Brain pericyte (primary cell): ENCODE results near the gene FCRL4.

Experiments
- DNase-seq: peaks from one replicate; pipeline ENCODE4 v3.0.0-alpha.2; 2012; ENCODE audit warnings: low read depth, low spot score

FCRL4 gene

GRCh38 chr1:157597959-157598667, at the start of gene FCRL4:
FCRL4 (minus strand) TSS chr1:157598085; CDS start chr1:157597944, 141 bp downstream.
- DNase-seq = no peak

DNA sequence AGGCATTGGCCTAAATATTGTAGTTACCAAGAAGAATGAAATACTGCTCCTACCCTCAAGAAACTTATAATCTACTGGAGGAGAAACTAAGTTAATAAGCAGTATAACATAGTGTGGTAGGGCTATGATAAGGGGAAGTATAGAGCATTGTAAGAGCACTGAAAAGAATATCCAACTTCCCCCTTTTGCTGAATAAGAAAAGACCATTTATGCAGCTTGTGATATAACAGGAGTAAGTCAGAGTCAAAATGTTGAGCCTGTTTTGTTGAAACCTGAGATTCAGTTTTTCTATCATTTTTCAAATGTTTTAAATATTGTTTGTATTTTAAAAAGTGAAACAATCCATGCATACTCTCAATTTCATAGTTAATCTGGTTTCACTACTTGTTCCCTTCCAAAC, 48.3 kb upstream of the FCRL4 start:
- no peak for DNase-seq

GRCh38 chr1:157641177-157641576, 43.3 kb upstream of the FCRL4 start:
- DNase-seq = no peak

GRCh38 chr1:157639800-157640199, 41.9 kb upstream of the FCRL4 start:
- DNase-seq = no peak

DNA sequence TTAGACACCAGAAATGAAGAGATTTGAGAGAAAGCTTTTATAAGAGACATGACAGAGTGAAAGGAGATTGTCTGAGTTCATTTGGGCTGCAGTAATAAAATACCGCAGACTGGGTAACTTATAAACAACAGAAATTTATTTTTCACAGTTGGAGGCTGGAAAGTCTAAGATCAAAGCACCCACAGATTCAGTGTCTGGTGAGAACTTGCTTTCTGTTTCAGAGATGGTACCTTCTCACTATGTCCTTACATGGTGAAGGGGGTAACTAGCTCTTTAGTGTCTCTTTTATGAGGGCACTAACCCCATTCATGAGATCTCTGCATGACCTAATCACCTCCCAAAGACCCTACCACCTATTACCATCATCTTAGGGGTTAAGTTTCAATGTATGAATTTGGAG, 30.9 kb upstream of the FCRL4 start:
- DNase-seq = no peak

GRCh38 chr1:157626099-157626498, 28.2 kb upstream of the FCRL4 start:
- DNase-seq = no peak

- DNase-seq = no peak
These were observed 26.6 kb upstream of the FCRL4 start for GRCh38 chr1:157624471-157624870.

DNA sequence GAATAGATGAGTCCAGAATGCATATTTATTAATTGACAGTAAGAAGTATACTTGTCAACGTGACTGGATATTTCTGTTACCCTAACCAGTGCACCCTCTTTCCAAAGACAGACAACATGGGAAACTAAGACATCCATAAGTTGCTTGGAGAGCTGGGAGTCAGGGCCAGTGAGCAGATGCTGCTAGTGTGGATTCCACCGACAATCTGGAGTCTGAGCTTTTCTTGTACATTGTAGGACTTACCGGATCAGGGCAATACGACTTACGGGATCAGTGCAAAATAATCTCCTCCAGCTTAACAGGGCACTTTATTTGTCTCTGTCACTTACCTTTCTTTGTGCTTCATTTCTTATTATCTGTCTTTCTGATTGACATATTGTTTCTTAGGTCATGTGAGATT, 24.6 kb upstream of the FCRL4 start:
- no peak for DNase-seq

- DNase-seq = no peak
These were observed 20.3 kb upstream of the FCRL4 start for GRCh38 chr1:157618190-157618589.

- no peak for DNase-seq
These were observed 2.4 kb upstream of the FCRL4 start for GRCh38 chr1:157600236-157600635.

- DNase-seq = no peak
These were observed 1.5 kb downstream of the FCRL4 start for GRCh38 chr1:157596384-157596783.

GRCh38 chr1:157595356-157595755, 2.5 kb downstream of the FCRL4 start:
- DNase-seq = no peak

DNA sequence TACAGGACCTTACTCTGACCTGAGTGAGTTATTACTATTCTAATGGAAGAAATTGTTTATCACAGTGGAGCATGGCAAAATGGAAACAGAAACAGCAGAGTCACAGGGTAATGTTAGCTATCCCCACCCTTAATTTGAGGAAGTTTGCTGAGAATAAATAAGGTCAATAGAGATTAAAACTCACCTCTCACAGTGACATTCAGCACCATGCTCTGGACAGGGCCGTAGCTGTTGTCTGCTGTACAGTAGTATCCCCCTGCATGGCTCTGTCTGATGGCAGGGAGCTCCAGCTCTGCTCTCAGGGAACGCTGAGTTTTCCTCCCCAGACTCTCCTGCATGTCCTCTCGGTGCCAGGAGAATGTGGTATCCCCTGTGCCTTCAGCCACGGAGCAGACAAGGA, 11.9 kb downstream of the FCRL4 start:
- no peak for DNase-seq

DNA sequence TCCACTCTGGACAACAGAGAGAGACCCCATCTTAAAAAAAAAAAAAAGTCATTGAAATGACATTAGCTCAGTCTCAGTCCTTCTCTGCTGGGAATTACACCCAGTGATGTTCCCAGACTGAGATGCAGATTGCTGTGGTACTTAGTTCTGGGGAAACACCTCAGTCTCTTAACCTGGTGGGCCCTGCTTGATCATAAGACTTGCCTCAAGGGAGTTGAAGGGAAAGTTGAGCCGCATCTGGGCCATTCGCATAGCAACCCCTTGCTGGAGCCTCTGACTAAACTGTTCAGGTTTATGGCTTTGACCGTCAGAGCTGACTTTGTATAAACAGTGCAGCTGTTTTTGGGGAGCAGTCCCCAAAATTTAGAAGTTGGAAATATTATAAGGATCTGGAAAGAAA, 13.4 kb downstream of the FCRL4 start:
- DNase-seq = no peak

- no peak for DNase-seq
These were observed 17.1 kb downstream of the FCRL4 start for GRCh38 chr1:157580828-157581210.

GRCh38 chr1:157580179-157580827, 17.6 kb downstream of the FCRL4 start:
- no peak for DNase-seq

DNA sequence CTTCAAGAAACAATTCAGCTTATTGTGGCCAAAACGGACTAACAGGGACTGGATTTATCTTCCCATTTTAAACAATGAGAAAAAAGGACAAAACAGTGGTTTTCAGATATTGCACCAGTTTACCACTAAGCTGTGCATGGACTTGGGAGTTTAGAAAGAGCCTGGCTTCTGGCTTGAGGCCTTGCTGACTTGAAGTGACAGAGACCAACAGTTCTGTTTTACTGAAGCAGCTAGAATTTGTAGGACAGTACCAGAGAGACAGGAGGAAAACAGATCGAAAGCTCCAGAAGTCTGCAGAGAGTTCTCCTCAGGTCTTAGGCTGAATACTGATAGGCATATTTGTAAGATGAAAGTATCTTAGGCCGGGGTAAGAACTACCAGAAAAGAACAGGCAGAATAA, 20.5 kb downstream of the FCRL4 start:
- DNase-seq = no peak

GRCh38 chr1:157575744-157576143, 22.1 kb downstream of the FCRL4 start:
- no peak for DNase-seq

- no peak for DNase-seq
These were observed 23.0 kb downstream of the FCRL4 start for GRCh38 chr1:157574836-157575235.

GRCh38 chr1:157566484-157567300, 31.2 kb downstream of the FCRL4 start:
- DNase-seq = no peak

DNA sequence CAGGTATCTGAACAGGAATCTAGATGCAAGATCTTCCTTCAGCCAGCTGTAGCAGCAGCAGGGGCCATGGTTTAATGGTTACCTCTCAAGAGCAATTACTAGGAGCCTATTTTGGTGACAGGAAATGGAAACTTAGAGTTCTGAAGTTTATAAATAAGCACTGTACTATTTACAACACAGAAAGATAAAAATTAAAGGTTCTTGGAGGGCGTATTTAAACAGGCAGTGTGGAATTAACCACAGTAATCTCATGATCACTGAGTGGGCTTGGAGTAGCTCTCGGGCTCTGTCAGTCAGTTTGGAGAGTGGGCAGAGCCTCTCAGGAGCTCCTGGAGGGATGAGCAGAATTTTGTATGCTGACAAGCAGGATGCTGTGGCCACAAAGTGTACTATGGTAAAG, 35.4 kb downstream of the FCRL4 start:
- no peak for DNase-seq

- DNase-seq = no peak
These were observed 39.8 kb downstream of the FCRL4 start for GRCh38 chr1:157558119-157558518.
